NCI-H460 (cell line): ENCODE measurements around the gene NDUFS7. TPM values are rescaled to one million over a fixed set of nuclear protein-coding genes. Genes with fewer than 3 reads are reported as not detected.

Source experiments
- DNase-seq: peaks from one replicate; pipeline ENCODE4 v3.0.0-alpha.2; 2016; ENCODE audit warnings: low read depth; ENCODE audit errors: extremely low read depth
- polyA plus RNA-seq: library from polyadenylated mRNA; depleted of rRNA; stranded (reverse); fragments of >200 nt; gene quantifications from 2 replicates; pipeline ENCODE4 v1.2.3, GENCODE V29; 2014; cell fraction: nucleus; rRNA removed
- total RNA-seq: library from RNA; depleted of rRNA; stranded (reverse); fragments of >200 nt; shearing (Covaris generic); gene quantifications from 2 replicates; pipeline ENCODE4 v1.2.3, GENCODE V29; 2014; rRNA removed

Gene NDUFS7
- 52.3 and 78.2 TPM in 2 replicates for total RNA-seq
- 179 and 242 TPM in 2 replicates for polyA plus RNA-seq

DNA sequence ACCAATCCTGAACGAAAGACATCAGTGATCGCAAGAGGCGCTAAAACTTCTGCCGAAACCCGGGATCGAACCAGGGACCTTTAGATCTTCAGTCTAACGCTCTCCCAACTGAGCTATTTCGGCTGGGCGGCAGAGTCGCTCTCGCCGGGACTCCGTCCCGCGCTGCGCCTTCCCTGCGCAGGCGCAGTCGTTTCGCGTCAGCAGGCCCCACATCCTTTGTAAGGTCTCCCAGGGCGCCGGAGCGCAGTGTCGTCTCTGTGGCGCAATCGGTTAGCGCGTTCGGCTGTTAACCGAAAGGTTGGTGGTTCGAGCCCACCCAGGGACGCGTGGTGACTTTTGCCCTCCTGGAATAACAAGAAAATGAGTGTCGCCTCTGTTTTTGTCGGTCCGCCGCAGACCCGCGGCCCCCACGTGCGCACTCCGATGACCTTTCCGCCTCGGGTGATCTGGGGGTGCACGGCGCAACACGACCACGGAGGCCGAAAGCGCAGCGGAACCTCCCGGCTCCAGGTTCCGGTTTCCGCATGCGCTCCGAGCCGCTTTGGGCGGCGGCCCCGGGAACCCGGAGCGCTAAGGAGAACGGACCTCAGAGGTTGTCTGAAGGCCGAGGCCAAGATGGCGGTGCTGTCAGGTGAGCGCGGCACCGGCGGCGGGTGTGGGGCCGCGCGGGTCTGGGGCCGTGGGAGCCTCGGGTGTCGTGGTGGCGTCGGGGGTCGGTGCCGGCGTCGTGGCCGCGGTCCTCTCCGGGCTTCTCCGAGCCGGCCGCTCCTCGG lies at the start of gene NDUFS7:
NDUFS7 (plus strand) TSS at position 596 of the 773 bp plus-strand sequence; CDS start at position 616, 20 bp downstream.
- DNase-seq: peak; percentile 75

DNA sequence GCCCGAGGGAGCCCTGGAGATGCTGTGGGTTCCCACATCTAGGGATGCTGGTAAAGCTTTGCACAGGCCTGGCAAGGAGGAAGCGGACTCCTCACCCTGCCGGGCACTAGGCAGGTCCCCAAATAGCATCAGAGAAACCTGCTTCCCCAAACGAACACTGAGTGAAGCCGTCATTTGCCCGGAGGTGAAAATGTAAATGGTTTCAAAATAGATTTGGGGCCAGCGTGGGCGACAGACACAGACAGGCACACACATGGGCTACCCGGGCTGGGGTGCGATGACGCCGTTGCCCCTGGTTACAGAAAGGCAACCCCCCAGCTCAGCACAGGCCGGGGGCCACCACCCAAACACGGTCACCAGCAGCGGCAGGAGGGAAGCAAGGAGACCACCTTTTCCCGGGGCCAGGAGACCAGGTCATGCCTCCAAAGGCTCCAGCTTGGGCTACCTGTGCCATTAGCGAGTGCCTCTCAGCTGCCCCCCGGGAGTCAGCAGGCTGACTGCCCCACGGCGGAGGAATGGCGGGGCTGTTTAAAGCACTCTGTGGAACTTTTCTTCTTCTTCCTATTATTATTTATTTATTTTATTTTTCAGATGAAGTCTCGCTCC lies 47.5 kb upstream of the NDUFS7 start:
- DNase-seq: no peak

DNA sequence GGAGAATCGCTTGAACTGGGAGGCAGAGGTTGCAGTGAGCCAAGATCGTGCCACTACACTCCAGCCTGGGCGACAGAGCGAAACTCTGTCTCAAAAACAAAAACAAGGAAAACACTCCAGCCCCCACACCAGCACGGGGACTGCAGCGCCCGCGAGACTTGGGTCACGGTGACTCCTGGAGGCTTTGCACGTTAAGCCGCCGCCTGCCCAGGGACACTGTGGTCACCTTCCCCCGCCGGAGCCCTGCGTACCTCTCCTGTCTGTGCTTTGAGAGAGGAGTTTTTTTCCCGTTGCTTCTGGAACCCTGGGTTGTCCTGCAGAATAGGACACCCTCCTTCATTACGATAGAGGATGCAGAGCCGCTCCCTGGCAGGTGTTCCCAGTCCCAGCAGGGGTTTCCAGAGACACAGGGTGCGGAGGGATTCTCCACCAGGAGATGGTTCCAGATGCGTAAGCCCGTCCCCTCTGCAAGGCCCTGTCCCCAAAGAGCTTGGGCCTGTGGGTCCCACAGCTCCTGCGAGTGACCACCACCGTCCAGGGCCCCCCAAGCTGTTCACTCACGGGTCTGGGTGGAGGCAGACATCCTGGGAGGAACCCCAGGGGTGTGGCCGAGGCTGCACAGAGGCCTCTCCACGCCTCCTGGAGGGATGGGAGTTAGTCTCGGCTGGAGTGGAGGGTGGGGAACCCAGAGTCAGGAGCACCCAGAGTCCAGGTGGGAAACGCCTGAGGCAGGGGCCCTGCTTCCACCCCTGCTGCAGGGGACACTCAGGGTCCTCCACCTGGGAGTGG lies 42.8 kb upstream of the NDUFS7 start:
- no peak for DNase-seq

DNA sequence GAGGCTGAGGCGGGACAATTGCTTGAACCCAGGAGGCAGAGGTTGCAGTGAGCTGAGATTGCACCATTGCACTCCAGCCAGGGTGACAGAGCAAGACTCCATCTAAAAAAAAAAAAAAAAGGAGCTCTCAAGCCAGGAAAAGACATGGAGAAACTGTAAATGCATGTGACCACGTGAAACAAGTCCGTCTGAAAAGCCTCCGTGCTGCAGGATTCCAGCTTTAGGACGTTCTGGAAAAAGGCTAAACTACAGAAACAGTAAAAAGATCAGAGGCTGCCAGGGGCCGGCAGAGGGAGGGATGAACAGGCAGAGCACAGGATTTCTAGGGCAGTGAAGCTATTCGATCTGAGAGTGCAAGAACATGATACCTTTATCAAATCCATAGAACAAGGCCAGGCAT lies 40.7 kb upstream of the NDUFS7 start:
- DNase-seq: no peak

DNA sequence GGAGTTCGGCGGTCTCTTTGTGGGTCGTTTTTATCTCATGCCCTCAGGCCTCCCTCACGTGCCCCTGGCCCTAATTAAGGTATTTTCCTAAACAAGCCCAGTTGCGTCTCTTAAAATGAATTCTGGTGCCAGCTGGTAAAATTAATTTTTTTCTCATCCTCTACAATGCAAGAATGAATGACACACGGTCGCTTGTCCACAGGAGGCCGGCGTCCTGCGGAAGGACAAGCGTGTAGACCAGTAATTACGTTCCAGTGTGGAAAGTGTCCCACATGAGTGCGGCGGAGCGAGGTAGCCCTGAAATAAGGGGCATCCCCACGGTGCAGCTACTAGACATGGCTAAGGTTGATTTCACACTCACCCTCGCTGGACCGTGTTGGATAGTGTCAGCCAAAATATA lies 34.5 kb upstream of the NDUFS7 start:
- no peak for DNase-seq

DNA sequence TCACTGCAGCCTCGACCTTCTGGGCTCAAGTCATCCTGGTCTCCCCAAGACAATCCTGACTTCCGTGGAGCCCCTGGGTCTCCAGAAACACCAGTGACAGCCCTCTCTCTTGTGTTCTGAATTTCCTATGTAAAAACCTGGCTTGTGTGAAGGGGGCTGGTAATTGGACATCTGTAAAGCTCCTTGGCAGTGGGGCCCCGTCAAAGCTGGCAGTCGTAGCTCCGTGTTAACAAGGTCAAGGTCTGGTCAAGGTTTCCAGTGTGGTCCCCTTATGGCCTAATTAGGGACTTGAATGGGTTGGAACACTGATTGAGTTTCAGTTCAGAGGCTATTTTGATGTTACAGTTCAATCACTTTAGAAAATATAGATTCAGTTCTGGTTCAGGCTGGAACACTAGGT lies 32.8 kb upstream of the NDUFS7 start:
- DNase-seq: no peak

DNA sequence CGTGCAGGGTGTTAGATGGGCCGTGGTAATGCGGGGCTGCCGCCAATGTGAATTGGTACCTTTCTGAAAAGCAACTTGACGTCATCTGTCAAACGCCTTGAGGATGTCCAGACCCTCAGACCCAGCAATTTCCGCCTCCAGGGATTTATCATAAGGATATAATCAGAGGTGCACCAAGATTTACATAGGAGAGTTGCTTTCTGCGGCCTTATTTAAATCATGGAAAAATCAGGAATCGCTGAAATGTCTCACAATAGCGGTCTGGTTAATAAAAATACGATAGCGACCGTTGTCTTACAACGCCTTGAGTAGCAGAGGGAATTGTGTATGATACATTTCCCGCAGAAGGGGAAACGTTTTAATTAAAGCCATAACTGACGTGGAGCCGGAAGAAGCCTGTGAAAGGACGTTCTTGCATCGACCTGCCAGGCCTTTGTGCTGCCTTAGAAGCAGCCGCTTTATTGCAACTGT lies 32.3 kb upstream of the NDUFS7 start:
- no peak for DNase-seq

DNA sequence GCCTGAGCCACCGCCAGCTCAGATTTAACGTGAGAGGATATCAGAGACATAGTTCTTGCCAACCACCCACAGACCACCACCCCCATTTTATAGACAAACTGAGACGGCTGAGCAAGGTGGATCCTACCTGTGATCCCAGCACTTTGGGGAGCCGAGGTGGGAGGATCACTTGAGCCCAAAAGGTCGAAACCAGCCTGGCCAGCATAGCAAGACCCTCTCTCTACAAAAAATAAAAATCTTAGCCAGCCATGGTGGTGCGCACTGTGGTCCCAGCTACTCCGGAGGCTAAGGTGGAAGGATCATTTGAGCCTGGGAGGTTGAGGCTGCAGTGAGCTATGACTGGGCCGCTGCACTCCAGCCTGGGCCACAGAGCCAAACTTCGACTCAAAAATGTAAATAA lies 30.6 kb upstream of the NDUFS7 start:
- no peak for DNase-seq

DNA sequence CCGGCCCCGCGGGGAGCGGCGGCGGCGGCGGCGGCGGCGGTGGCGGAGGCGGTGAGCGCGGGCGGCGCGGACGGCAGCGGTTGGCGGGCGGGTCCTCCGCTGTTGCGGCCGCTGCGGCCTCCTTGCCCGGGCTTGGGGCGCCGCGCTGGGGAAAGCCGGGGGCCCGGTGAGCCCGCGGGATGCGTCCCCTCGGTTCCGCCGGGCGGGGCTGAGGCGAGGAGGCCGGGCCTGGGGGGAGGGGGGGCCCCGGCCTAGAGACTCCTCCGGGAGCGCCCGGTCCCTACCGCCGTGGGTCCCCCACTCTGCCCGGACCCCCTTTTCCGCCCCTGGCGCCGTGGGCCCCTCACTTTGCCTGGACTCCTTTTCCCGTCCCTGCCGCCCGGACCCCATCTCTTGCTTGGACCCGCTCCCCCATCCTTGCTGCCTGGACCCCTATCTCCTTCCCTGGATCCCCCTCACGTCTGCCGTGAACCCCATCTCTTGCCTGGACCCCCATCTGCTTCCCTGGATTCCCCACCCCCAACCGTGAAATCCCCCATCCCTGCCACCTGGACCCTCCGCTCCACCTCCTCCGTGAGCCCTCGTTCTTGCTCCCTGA lies 28.6 kb upstream of the NDUFS7 start:
- DNase-seq: no peak

DNA sequence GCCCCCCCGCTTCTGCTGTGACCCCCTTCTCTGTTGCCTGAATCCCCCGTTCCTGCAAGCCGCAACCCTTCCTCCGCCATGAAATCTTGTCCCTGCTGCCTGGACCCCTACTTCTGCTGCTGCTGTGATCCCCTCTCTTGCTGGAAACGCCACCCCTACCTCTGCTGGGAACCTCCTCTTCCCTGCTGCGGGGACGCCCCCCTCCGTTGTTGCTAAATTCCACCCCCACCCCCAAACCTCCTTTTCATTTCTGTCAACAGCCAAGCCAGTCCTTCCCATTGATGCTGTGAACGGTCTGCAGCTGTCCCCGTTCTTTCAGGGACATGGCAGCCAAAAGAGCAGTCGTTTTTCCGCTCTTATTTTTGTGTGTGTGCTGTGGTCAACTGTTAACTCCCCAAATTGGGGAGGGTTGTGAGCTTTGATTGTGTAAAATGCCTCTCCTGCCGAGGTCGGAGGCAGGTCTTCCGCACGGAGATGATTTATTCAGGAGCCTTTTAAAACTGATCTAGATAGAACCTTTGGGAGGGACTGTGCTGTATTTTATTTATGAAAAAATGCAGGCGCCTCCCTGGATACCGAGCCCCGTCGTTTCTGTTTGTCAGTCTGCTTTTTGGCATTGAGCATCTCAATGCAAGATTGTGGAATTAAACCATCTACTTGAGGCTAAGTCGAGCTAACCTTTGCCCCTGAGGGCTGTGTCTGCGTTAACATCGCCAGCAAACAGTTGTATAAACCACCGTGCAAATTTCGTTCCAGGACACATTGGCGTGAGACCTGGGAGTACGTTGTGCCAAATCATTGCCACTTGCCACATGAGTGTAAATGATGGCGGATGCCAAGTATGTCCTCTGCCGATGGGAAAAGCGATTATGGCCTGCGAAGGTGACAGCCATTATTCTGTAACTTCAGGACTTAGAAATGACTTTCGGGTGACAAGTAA lies 27.9 kb upstream of the NDUFS7 start:
- DNase-seq: no peak

DNA sequence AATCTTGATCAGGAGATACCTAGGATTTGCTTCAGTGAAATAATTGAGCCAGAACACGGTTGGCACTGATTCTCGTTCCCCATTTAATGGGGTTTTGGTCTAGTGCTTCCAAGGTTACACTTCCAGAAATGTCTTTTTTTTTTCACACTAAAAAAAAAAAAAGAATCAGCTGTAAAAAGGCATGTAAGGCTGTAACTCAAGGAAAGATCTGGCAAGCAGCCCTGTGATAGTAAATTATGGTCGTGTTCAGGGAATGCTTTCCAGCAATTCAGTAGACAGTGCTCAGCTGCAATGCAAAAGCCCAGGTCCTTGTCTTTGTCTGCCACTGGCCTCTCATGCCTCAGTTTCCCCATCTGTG lies 27.2 kb upstream of the NDUFS7 start:
- no peak for DNase-seq

DNA sequence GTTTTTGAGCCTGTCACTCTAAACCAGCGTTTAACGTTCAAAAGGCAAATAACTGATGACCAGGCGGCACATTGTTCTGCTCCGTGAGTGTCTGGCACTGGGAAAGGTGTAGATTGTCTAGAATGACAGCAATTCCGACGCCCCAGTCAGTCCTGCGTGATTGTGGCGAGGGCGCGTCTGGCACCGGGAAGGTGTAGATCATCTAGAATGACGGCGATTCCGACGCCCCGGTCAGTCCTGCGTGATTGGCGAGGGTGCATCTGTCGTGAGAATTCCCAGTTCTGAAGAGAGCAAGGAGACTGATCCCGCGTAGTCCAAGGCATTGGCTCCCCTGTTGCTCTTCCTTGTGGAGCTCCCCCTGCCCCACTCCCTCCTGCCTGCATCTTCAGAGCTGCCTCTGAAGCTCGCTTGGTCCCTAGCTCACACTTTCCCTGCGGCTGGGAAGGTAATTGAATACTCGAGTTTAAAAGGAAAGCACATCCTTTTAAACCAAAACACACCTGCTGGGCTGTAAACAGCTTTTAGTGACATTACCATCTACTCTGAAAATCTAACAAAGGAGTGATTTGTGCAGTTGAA lies 26.1 kb upstream of the NDUFS7 start:
- DNase-seq: no peak

DNA sequence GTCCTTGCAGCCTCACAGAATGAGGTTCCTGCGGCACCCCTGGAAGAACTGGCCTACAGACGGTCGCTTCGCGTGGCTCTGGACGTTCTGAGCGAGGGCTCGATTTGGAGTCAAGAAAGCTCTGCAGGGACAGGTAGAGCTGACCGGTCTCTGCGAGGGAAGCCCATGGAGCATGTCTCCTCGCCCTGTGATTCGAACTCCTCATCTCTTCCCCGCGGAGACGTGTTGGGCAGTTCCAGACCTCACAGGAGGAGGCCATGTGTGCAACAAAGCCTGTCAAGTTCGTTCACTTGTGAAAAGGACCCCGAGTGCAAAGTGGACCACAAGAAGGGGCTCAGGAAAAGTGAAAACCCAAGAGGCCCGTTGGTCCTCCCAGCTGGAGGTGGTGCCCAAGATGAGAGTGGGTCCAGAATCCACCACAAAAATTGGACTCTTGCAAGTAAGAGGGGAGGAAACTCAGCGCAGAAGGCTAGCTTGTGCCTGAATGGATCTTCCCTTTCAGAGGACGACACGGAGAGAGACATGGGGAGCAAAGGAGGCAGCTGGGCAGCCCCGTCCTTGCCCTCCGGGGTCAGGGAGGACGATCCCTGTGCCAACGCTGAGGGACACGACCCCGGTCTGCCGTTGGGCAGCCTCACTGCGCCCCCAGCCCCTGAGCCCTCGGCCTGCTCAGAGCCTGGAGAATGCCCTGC lies 23.4 kb upstream of the NDUFS7 start:
- no peak for DNase-seq

DNA sequence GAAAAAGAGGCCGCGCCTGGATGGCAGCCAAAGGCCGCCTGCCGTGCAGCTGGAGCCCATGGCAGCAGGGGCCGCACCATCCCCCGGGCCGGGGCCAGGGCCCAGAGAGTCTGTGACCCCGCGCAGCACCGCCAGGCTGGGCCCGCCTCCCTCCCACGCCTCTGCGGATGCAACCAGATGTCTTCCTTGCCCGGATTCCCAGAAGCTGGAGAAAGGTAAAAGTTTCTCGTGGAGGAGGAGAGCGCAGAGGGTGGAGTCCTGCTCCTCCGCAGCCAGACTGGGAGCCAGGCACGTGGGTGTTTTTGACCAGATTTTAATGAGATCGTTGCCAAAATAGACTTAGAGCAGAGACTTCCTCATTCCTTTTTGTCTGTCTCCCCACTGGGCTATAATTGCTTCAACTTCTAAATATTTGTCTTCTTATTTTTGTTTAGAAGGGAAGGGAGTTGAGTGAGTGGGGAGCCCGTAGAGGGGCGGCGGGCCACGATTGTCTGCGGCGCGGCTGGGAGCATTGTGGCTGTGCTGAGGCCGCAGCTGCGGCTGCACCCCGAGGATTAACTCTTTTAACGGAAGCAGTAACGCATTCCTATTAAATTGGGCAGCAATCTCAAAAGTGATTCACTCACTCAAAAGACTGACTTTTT lies 22.8 kb upstream of the NDUFS7 start:
- DNase-seq: no peak

DNA sequence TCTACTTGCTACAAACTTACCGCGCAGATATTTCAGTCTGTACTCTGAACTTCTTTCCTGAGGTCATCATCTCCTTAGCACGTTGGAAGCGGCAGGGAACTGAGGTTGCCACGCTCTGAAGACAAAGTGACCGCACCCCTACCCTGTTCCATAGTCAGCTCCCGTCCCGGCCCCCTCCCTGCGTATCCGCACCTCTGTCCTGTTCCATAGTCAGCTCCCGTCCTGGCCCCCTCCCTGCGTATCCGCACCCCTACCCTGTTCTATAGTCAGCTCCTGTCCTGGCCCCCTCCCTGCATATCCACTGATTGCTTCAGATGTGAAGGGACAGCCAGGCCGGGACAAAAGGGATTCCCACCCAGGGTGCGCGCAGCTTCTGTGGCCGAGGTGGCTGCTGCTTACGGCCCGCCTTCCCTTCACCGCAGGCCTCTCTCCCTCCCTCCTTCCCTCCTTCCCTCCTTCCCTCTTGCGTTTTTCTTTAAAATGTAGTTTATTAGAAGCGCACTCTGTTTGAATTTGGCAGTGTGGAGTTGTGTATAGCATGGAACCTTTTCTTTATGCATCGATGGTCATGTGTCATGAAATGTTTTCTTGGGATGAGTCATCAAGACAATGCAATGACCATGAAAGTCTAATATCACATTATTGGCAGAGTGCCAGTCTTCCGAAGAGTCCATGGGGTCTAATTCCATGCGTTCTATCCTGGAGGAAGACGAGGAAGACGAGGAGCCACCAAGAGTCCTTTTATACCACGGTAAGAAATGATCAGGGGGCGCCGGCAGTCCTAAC lies 21.9 kb upstream of the NDUFS7 start:
- peak; percentile 24 for DNase-seq

DNA sequence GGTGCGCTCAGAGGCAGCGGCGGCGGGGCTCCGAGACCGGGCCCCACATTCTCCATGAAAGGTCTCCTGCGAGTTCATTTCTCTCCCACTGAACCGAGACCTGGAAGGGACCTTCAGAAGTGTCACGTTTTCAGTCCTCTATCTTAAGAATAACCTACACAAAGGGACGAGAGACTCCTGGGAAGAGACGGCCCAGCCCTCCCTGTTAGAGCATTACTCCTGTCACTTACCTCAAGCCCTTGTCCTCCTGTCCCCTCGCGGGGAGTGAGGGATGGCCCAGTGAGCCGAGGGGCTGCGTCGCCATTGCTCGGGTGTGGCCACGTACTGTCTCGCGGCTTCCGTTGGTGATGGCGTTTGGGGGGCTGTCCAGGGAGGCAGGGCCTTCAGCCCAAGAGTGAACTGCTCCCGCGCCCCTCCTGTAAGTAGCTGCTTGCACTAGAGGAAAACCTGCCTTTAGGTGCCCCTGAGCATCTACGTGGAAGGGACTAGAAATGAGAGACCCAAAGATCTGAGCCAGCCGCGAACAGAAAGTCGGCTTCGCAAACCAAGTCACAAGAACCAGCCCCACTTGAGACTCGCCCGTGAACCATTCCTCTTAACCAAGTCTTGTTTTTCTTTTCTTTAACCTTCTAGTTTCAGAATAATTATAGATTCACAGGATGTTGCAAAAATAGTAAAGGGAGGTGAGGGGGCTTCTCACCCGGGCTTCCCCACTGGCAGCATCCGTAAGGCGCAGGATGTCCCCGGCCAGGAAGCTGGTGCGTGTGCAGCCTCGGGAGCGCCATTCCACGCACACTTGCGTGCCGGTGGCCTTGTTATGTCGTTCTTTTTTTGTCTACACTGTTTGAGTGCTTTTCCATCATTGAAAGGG lies 21.1 kb upstream of the NDUFS7 start:
- no peak for DNase-seq

DNA sequence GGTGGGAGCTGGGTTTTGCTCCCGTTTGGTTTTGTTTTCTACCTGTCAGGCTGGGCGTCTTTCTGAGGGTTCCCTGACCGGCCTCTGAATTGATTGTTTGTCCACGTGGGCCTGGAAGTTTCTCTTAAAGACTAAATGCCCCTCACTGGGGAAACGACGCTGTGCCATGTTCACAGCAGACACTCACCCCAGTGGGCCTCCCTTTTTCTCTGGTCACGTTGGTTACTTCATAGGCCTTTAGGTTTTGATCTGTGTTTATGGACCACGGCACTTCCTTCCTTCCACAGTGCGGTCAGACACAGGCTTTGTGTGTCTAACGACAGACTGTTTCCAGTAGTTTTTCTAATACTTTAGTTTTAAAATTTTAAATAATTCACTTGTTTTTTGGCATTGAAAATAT lies 20.1 kb upstream of the NDUFS7 start:
- DNase-seq: no peak
